Uterus (tissue), 4 donors: ENCODE data around the gene MBP. TPM values are rescaled to one million over a fixed set of nuclear protein-coding genes. Genes with fewer than 3 reads are reported as not detected.
A peak's percentile ranks its signal among the peaks of the same experiment; 100 is the strongest.

Experiments used
- DNase-seq, 2 donors: peaks; one replicate each; pipeline ENCODE4 v3.0.0-alpha.2; 2019 to 2020
- H3K27ac ChIP-seq, 2 donors: fragments of 200-600 bp; sonication (generic); 1 replicate in 1 of 2; 2 replicates in 1 of 2; pipeline ENCODE4 v1.5.1; 2016 to 2018
- H3K27me3 ChIP-seq, 2 donors: fragments of 200-600 bp; sonication (generic); one replicate each; pipeline ENCODE4 v1.5.1; 2018 to 2019; ENCODE audit warnings: control low read depth in 1 of 2
- H3K36me3 ChIP-seq, 2 donors: fragments of 200-600 bp; sonication (generic); one replicate each; pipeline ENCODE4 v1.5.1; 2019; ENCODE audit warnings: control low read depth in 1 of 2
- H3K4me1 ChIP-seq, 2 donors: fragments of 200-600 bp; sonication (generic); one replicate each; pipeline ENCODE4 v1.5.1; 2018 to 2019; ENCODE audit warnings: control low read depth in 1 of 2
- H3K4me3 ChIP-seq, 2 donors: fragments of 200-600 bp; sonication (generic); 1 replicate in 1 of 2; 2 replicates in 1 of 2; pipeline ENCODE4 v1.5.1; 2018 to 2019; ENCODE audit warnings: mild to moderate bottlenecking in 1 of 2
- H3K9me3 ChIP-seq, 2 donors: fragments of 200-600 bp; sonication (generic); one replicate each; pipeline ENCODE4 v1.5.1; 2019; ENCODE audit warnings: control low read depth in 1 of 2
- POLR2A ChIP-seq, 2 donors: fragments of 450-650 bp; IDR thresholded peaks; one replicate each; pipeline ENCODE4 v1.6.1; 2016; ENCODE audit warnings: antibody characterized with exemption in 2 of 2, mild to moderate bottlenecking in 1 of 2, moderate library complexity in 1 of 2
- intact Hi-C: fragments of 100-400 bp; cut with DNase I; formaldehyde crosslinking; loops from one replicate; pipeline ENCODE4 v1.15.1; 2023; ENCODE audit warnings: low total_unique reads
- total RNA-seq, 4 donors: library from RNA; depleted of rRNA in 3 of 4; stranded (reverse); fragments of >200 nt in 3 of 4; gene quantifications; one replicate each; pipeline versions ENCODE4 v1.1.0 to v1.2.4, GENCODE V29; 2014 to 2023
- TF ChIP-seq, protein P1 (sequence below), 4 experiments: fragments of 200-600 bp in 2 of 4; fragments of 450-650 bp in 2 of 4; sonication (generic) in 2 of 4; IDR thresholded peaks; one replicate each; pipeline ENCODE4 v1.5.1; 2016 to 2019; ENCODE audit warnings: antibody characterized with exemption in 4 of 4, mild to moderate bottlenecking in 2 of 4, moderate library complexity in 1 of 4
- donor health status: DM: yes; HTN: yes; CAD: no.

Gene MBP
- total RNA-seq, 4 donors from 2014 or later = 12.1 to 52.2 (median 19.8) TPM

DNA sequence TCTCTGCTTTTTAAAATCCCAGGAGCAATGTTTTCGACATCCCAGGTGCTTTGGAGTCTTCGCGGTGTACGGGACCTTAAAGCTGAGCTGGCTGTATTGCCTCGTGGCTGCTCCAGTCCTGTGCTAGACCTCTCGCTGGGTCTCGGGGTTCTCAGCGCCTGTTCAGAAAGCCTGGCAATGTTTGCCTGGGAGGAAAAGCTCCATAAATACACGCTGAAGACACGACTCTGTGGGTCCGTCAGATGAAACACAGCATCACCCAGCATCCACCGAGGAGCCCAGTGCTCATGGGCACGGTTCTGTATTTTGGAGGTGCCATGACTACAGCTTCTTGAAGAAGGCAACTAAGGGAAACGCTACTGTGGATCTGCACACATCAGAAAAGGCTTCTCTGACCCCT, 21.6 kb downstream of the MBP start:
- H3K9me3 ChIP-seq = no peaks in the 10 kb centered on the region
- DNase-seq = peak in 1 of 2 donors; percentile 4
- H3K27me3 ChIP-seq = no peaks in the 10 kb centered on the region
- intact Hi-C loops = no loop called here
- no peak for TF ChIP-seq POLR2A (IDR thresholded peaks at IDR 0.05)
- TF ChIP-seq, protein P1, sequence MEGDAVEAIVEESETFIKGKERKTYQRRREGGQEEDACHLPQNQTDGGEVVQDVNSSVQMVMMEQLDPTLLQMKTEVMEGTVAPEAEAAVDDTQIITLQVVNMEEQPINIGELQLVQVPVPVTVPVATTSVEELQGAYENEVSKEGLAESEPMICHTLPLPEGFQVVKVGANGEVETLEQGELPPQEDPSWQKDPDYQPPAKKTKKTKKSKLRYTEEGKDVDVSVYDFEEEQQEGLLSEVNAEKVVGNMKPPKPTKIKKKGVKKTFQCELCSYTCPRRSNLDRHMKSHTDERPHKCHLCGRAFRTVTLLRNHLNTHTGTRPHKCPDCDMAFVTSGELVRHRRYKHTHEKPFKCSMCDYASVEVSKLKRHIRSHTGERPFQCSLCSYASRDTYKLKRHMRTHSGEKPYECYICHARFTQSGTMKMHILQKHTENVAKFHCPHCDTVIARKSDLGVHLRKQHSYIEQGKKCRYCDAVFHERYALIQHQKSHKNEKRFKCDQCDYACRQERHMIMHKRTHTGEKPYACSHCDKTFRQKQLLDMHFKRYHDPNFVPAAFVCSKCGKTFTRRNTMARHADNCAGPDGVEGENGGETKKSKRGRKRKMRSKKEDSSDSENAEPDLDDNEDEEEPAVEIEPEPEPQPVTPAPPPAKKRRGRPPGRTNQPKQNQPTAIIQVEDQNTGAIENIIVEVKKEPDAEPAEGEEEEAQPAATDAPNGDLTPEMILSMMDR (IDR thresholded peaks at IDR 0.05) = no peak
- H3K27ac ChIP-seq = peak overlapping the region in 1 of 2 donors; percentile 61
- H3K36me3 ChIP-seq = no peaks in the 10 kb centered on the region
- H3K4me3 ChIP-seq = no peak overlapping the region
- peaks cover 5 to 18% of the 10 kb centered on the region in 2 donors for H3K4me1 ChIP-seq

- Histone ChIP-seq H3K27ac (peak overlapping the region in 1 of 2 donors; percentile 61), H3K9me3 (no peaks in the 10 kb centered on the region), H3K27me3 (no peaks in the 10 kb centered on the region), H3K4me3 (no peak overlapping the region), H3K36me3 (no peaks in the 10 kb centered on the region), H3K4me1 (peaks cover 5 to 18% of the 10 kb centered on the region in 2 donors)
- peak in 1 of 2 donors; percentile 13 for DNase-seq
- TF ChIP-seq POLR2A (IDR thresholded peaks at IDR 0.05) = no peak
- TF ChIP-seq, protein P1 (IDR thresholded peaks at IDR 0.05) = no peak
- intact Hi-C loops = no loop called here
These were observed 22.2 kb downstream of the MBP start for GRCh38 chr18:77110400-77110799.

DNA sequence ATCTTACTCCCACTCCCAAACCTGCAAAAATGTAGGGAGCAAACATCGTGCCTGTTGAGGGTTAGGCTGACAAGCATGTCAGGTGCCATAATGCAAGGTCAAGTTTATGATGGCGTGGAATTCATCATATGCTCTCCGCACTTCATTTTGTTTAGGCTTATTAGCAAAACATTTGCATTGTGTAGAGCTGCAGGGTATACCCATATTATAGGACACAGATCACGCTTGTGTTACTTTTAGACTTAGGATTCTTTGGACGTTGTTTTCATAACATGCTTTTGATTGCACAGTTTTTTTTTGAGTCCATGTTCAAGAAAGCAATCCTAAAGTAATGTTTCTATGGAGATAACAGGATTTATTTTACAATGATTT, 22.9 kb downstream of the MBP start:
- no peak overlapping the region for H3K4me3 ChIP-seq
- no peaks in the 10 kb centered on the region for H3K36me3 ChIP-seq
- no peak for DNase-seq
- no peaks in the 10 kb centered on the region for H3K27me3 ChIP-seq
- peaks cover 5 to 18% of the 10 kb centered on the region in 2 donors for H3K4me1 ChIP-seq
- TF ChIP-seq POLR2A (IDR thresholded peaks at IDR 0.05) = no peak
- TF ChIP-seq, protein P1 (IDR thresholded peaks at IDR 0.05) = no peak
- H3K27ac ChIP-seq = peak overlapping the region in 1 of 2 donors; percentile 97
- intact Hi-C loops = no loop called here
- no peaks in the 10 kb centered on the region for H3K9me3 ChIP-seq

DNA sequence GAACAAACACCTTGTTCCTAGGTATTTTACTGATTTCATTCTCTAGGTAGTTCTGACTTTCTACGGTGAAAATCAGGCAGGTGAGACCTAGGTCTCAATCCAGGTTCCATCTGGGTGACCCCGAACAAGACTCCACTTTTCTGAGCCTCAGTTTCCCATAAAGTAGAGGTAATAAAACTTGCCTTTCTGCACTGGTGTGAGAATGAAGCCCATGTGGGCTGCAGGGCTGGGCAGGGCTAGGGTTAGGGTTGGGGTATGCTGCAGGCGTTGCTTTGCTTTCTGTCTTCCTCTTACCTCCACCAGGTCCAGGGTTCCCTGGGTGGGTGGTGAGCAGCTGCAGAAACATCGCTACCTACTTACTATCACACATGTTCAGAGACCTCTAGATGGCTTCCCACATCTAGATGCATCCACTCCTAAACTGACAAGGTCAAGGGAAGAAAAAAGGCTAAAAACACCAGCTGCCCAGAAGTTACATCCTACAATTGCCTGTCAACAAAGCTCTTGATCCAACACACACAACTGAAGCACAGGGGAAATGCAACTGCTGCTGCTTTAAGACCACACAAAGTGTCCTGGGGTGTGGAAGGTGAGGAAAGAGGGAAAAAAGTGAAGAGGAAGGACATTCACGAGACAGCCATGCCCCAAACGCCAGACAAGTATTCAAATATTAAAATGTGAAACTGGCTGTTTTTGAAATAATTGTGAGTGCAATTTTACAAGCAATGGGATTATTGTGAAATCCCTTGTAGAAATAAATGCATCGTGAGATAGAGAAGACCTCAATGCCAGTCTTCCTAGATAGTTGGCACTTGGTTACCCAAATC, 23.5 kb downstream of the MBP start:
- H3K27me3 ChIP-seq = no peaks in the 10 kb centered on the region
- intact Hi-C loops = no loop called here
- peak in 1 of 2 donors; percentile 14 for DNase-seq
- H3K27ac ChIP-seq = peak overlapping the region; percentile 68 to 97
- H3K9me3 ChIP-seq = no peaks in the 10 kb centered on the region
- TF ChIP-seq, protein P1 (IDR thresholded peaks at IDR 0.05) = no peak
- TF ChIP-seq POLR2A (IDR thresholded peaks at IDR 0.05) = no peak
- peaks cover 5 to 18% of the 10 kb centered on the region in 2 donors for H3K4me1 ChIP-seq
- no peak overlapping the region for H3K4me3 ChIP-seq
- H3K36me3 ChIP-seq = no peaks in the 10 kb centered on the region

- Histone ChIP-seq H3K4me1 (peaks cover 5 to 11% of the 10 kb centered on the region in 2 donors), H3K4me3 (peak overlapping the region in 1 of 2 donors; percentile 4), H3K27ac (peak overlapping the region; percentile 78 to 97), H3K9me3 (no peaks in the 10 kb centered on the region), H3K27me3 (no peaks in the 10 kb centered on the region), H3K36me3 (no peaks in the 10 kb centered on the region)
- TF ChIP-seq, protein P1 (IDR thresholded peaks at IDR 0.05) = no peak
- no peak for TF ChIP-seq POLR2A (IDR thresholded peaks at IDR 0.05)
- intact Hi-C loops = no loop called here
- peak; percentile 78 to 84 for DNase-seq
These were observed 24.4 kb downstream of the MBP start for GRCh38 chr18:77108001-77108692.
